ENCODE results near the gene MRPS15. TPM values are rescaled to one million over a fixed set of nuclear protein-coding genes. Genes with fewer than 3 reads are reported as not detected.
"Not testable (repeated sequence)": the region's sequence is repeated elsewhere in the genome, so short reads cannot be mapped to it uniquely, and the experiment has no call there.

MRPS15 gene
- total RNA-seq (10 to 100 TPM; 30.2 to 84.0 (median 36.3) TPM), polyA plus RNA-seq (10 to 100 TPM; 86.2 to 86.5 TPM), total RNA-seq (29.2 reads per million, percentile 59 among the genes with 10 or more reads in this experiment)

DNA sequence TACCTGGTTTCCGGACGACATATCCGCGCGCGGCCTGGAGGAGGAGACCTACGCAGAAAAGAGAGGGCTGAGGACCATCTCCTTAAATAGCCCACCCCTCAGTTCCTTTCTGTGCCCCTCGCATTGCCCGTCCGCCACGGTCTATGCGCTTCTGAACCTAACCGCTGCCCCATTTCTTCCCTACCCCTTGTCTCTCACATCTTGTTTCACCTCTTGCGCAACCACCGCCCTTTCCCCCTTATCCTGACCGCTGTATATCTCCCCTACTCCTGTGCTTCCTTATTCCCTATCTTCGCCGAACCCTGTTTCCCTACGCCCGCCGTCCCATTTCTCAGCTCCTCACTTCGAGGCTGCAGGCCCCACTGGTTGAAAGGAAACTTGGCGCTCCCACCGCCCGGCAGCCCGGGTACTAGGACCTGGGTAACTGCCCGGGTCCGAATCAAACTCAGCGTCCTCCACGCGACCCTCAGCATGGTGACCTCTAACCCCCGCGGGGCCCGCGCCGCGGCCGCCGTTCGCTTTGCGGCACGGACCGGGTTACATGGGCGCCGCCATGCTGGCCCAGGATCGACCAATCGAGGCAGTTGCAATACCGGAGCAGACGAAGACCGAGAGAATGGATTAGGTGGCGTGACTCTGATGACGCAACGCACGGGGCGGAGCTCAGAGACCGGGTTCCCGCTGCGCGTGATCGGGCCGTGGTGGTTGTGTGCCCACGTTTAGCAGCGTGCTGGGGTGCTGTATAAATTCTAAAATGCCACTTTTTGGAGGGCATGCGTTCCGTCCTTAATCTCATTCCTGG is at the start of gene MRPS15:
Gene MRPS15 (minus strand): TSS at position 582 of the 802 bp plus-strand sequence. CDS start 109 bp downstream, at position 473.
- no peaks in the 10 kb centered on the region for H3K9me3 Mint-ChIP-seq
- Histone ChIP-seq H3K36me3 (ENCODE audit: control insufficient read depth in 2 of 3, insufficient read depth in 3 of 3, low read length in 3 of 3) (peaks cover 7 to 38% (median 12%) of the 10 kb centered on the region in 3 experiments), H3K27ac (ENCODE audit: low read depth, low read length) (peak within 1 kb of the TSS; percentile 91), H3K4me3 (ENCODE audit: low read length) (peak within 1 kb of the TSS; percentile 85), H3K9me3 (ENCODE audit: control insufficient read depth in 2 of 3, low read length in 3 of 3) (no peaks in the 10 kb centered on the region), H3K4me1 (ENCODE audit: control insufficient read depth in 2 of 2, insufficient read depth in 2 of 2, low read length in 2 of 2) (peaks cover 7 to 13% of the 10 kb centered on the region in 2 donors), H3K27me3 (ENCODE audit: control insufficient read depth in 2 of 2, insufficient read depth in 2 of 2, low read length in 2 of 2) (no peaks in the 10 kb centered on the region)
- H3K36me3 Mint-ChIP-seq: peaks cover 5 to 23% (median 17%) of the 10 kb centered on the region in 5 donors
- ChIA-PET CTCF (interaction anchor here (0.6 kb wide), 1 partner anchor 1004 kb away, joined by 3 read pairs; no protein-coding TSS in a partner anchor), POLR2A (interaction anchor here (0.5 to 2.9 kb wide), 11 partner anchors 10 to 1479 kb away, joined by 3 to 28 read pairs (median 5); partner anchors contain the start of genes LSM10, OSCP1, SFPQ and SH3D21)
- no peaks in the 10 kb centered on the region for H3K27me3 Mint-ChIP-seq
- peak within 1 kb of the TSS; percentile 86 to 100 (median 97) for H3K4me3 Mint-ChIP-seq
- intact Hi-C loops (cut with micrococcal nuclease): loop anchor here (1.0 to 10.0 kb wide), 11 partner anchors 14 to 1228 kb away; partner anchors contain the start of genes OSCP1 (in 2 of the 2), TRAPPC3 (in 2 of the 2), ADPRS (in 1 of the 2) and AGO3 (in 1 of the 2)
- H3K4me1 Mint-ChIP-seq: peaks cover 18 to 54% (median 43%) of the 10 kb centered on the region in 7 donors
- peak within 1 kb of the TSS; percentile 90 to 99 (median 98) for H3K27ac Mint-ChIP-seq
- DNase-seq (peak; percentile 85 to 95 (median 93)), ATAC-seq (peak; percentile 99)

DNA sequence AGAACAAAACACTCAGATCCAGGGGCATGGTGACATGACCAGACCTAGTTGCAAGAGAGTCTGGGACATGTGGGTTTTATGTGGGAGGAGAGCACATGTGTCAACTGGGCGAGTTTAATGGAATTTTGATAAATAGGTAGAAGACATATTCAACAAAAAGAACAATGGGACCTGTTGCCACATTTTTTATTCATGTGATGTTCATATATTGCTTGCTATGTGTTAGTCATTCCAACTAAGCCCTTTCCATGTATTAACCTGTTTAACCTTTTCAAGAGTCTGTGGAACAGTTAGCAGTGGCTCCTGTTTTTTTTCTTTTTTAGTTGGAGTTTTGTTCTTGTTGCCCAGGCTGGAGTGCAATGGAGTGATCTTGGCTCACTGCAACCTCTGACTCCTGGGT is 48.7 kb upstream of the MRPS15 start:
- intact Hi-C loops (cut with micrococcal nuclease): no loop called here
- ATAC-seq (no peak), DNase-seq (no peak)
- Mint-ChIP-seq H3K27me3 (peaks cover 0 to 8% (median 0%) of the 10 kb centered on the region in 5 donors), H3K27ac (peak overlapping the region in 1 of 9 donors; percentile 54), H3K9me3 (no peaks in the 10 kb centered on the region), H3K4me3 (no peak overlapping the region), H3K36me3 (no peaks in the 10 kb centered on the region), H3K4me1 (peaks cover 0 to 4% (median 0%) of the 10 kb centered on the region in 7 donors)
- no peak overlapping the region for H3K4me3 ChIP-seq (ENCODE audit: low read length)
- no peaks in the 10 kb centered on the region for H3K36me3 ChIP-seq (ENCODE audit: control insufficient read depth in 2 of 3, insufficient read depth in 3 of 3, low read length in 3 of 3)
- no peaks in the 10 kb centered on the region for H3K9me3 ChIP-seq (ENCODE audit: control insufficient read depth in 2 of 3, low read length in 3 of 3)
- POLR2A ChIA-PET: no interaction called here
- CTCF ChIA-PET: no interaction called here
- H3K4me1 ChIP-seq (ENCODE audit: control insufficient read depth in 2 of 2, insufficient read depth in 2 of 2, low read length in 2 of 2): no peaks in the 10 kb centered on the region
- H3K27ac ChIP-seq (ENCODE audit: low read depth, low read length): no peak overlapping the region
- no peaks in the 10 kb centered on the region for H3K27me3 ChIP-seq (ENCODE audit: control insufficient read depth in 2 of 2, insufficient read depth in 2 of 2, low read length in 2 of 2)

DNA sequence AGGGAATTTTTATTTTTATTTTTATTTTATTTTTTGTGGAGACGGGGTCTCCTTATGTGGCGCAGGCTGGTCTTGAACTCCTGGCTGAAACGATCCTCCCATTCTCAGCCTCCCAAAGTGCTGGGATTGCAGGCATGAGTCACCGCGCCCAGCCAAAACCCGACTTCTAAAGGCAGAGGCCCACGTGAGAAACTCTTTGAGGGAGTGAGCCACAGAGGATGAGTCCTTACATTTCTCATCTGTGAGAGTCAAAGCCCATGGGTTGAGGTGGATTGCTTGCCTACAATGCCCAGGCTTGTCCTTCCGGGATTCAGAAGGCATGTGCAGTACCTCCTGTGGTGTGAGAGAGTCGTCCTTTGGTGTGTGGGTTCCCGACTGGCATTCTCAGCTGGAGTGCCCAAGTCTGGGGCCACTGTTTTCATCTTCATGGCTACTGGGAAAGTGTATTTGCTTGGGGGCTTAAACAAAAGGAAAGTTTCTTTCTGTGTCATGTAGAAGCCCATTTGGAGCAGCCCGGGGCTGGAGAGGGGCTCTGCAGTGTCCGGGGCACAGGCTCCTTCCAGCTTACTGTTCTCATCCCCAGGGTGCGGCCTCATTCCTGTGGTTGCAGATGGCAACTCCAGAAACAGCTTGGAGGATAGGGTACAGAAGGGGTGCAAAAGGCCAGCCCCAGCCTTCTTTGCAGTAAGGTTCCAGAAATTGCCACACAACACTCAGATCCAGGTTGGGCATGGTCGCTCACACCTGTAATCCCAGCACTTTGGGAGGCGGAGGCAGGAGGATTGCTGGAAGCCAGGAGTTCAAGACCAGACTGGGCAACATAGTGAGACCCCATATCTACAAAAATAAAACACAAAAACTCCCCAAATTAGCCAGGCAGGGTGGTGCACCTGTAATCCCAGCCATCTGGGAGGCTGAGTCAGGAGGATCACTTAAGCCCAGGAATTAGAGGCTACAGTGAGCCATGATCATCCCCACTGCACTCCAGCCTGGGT is 47.9 kb upstream of the MRPS15 start:
- H3K27me3 ChIP-seq (ENCODE audit: control insufficient read depth in 2 of 2, insufficient read depth in 2 of 2, low read length in 2 of 2): no peaks in the 10 kb centered on the region
- Mint-ChIP-seq H3K27ac (peak overlapping the region in 1 of 9 donors; percentile 54), H3K4me3 (no peak overlapping the region), H3K36me3 (no peaks in the 10 kb centered on the region), H3K4me1 (peaks cover 0 to 4% (median 0%) of the 10 kb centered on the region in 7 donors), H3K9me3 (no peaks in the 10 kb centered on the region), H3K27me3 (peaks cover 4 to 13% (median 6%) of the 10 kb centered on the region in 5 donors)
- no peaks in the 10 kb centered on the region for H3K36me3 ChIP-seq (ENCODE audit: control insufficient read depth in 2 of 3, insufficient read depth in 3 of 3, low read length in 3 of 3)
- no peak for DNase-seq
- H3K27ac ChIP-seq (ENCODE audit: low read depth, low read length): no peak overlapping the region
- no peak overlapping the region for H3K4me3 ChIP-seq (ENCODE audit: low read length)
- intact Hi-C loops (cut with micrococcal nuclease): no loop called here
- no peaks in the 10 kb centered on the region for H3K4me1 ChIP-seq (ENCODE audit: control insufficient read depth in 2 of 2, insufficient read depth in 2 of 2, low read length in 2 of 2)
- CTCF ChIA-PET: interaction anchor here (0.7 kb wide), 1 partner anchor 1826 kb away, joined by 3 read pairs; no protein-coding TSS in a partner anchor
- no peak for ATAC-seq
- no peaks in the 10 kb centered on the region for H3K9me3 ChIP-seq (ENCODE audit: control insufficient read depth in 2 of 3, low read length in 3 of 3)
- POLR2A ChIA-PET: no interaction called here

DNA sequence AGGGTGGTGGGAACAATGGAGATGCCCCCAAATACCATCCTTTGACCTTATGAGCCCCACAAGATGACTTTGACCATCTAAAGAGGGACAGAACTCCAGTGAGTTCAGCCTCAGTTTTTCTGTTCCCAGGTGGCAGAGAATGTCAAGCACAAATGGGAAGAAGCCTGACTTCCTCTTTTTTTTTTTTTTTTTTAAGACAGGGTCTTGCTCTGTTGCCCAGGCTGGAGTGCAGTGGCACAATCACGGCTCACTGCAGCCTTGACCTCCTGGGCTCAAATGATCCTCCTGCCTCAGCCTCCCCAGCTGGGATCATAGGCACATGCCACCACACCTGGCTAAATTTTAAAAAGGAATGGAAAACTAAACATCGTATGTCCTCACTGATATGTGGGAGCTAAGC is 47.0 kb upstream of the MRPS15 start:
- ATAC-seq; H3K4me3 Mint-ChIP-seq; H3K27ac ChIP-seq (ENCODE audit: low read depth, low read length); H3K27me3 ChIP-seq (ENCODE audit: control insufficient read depth in 2 of 2, insufficient read depth in 2 of 2, low read length in 2 of 2); H3K4me3 ChIP-seq (ENCODE audit: low read length); H3K27ac Mint-ChIP-seq; H3K9me3 ChIP-seq (ENCODE audit: control insufficient read depth in 2 of 3, low read length in 3 of 3); DNase-seq; H3K4me1 Mint-ChIP-seq; H3K9me3 Mint-ChIP-seq; H3K36me3 Mint-ChIP-seq; intact Hi-C loops (cut with micrococcal nuclease); H3K4me1 ChIP-seq (ENCODE audit: control insufficient read depth in 2 of 2, insufficient read depth in 2 of 2, low read length in 2 of 2); POLR2A ChIA-PET; H3K36me3 ChIP-seq (ENCODE audit: control insufficient read depth in 2 of 3, insufficient read depth in 3 of 3, low read length in 3 of 3): not testable (repeated sequence)
- H3K27me3 Mint-ChIP-seq: peaks cover 6 to 21% (median 11%) of the 10 kb centered on the region in 5 donors
- CTCF ChIA-PET: interaction anchor here (0.7 kb wide), 1 partner anchor 1827 kb away, joined by 3 read pairs; no protein-coding TSS in a partner anchor

GRCh38 chr1:36510418-36510817 is 46.2 kb upstream of the MRPS15 start:
- CTCF ChIA-PET: no interaction called here
- no peaks in the 10 kb centered on the region for H3K36me3 ChIP-seq (ENCODE audit: control insufficient read depth in 2 of 3, insufficient read depth in 3 of 3, low read length in 3 of 3)
- no peak for ATAC-seq

DNA sequence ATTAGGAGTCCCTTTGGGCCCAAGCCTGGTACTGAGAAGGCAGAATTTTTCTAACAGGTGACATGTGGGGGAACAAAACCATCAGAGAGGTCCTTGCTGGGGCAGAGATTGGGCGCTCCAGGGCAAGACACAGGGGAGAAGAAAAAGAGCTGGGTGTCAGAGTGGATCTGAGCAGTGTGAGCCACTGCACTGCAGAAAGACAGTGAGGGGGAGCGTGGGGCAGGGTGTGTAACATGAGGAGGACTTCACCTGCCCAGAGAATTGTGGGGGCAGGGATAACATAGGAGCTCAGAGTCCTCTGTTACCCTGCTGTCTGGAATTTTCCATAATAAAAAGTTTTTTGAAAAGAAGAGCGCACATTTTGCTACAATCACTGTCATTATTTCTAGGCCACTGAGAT is 44.1 kb upstream of the MRPS15 start:
- no peak overlapping the region for H3K27ac ChIP-seq (ENCODE audit: low read depth, low read length)
- Mint-ChIP-seq H3K36me3 (no peaks in the 10 kb centered on the region), H3K4me1 (no peaks in the 10 kb centered on the region), H3K4me3 (no peak overlapping the region), H3K9me3 (no peaks in the 10 kb centered on the region), H3K27ac (no peak overlapping the region), H3K27me3 (peaks cover 6 to 22% (median 12%) of the 10 kb centered on the region in 5 donors)
- intact Hi-C loops (cut with micrococcal nuclease): no loop called here
- ChIA-PET CTCF (no interaction called here), POLR2A (no interaction called here)
- no peaks in the 10 kb centered on the region for H3K4me1 ChIP-seq (ENCODE audit: control insufficient read depth in 2 of 2, insufficient read depth in 2 of 2, low read length in 2 of 2)
- H3K9me3 ChIP-seq (ENCODE audit: control insufficient read depth in 2 of 3, low read length in 3 of 3): no peaks in the 10 kb centered on the region
- DNase-seq (no peak), ATAC-seq (no peak)
- no peaks in the 10 kb centered on the region for H3K27me3 ChIP-seq (ENCODE audit: control insufficient read depth in 2 of 2, insufficient read depth in 2 of 2, low read length in 2 of 2)
- no peaks in the 10 kb centered on the region for H3K36me3 ChIP-seq (ENCODE audit: control insufficient read depth in 2 of 3, insufficient read depth in 3 of 3, low read length in 3 of 3)
- no peak overlapping the region for H3K4me3 ChIP-seq (ENCODE audit: low read length)

More at GRCh38 chr1:36510418-36510817, 46.2 kb upstream of the MRPS15 start:
- H3K27ac Mint-ChIP-seq: no peak overlapping the region
- no peaks in the 10 kb centered on the region for H3K4me1 ChIP-seq (ENCODE audit: control insufficient read depth in 2 of 2, insufficient read depth in 2 of 2, low read length in 2 of 2)
- no peak overlapping the region for H3K4me3 ChIP-seq (ENCODE audit: low read length)
- no peaks in the 10 kb centered on the region for H3K36me3 Mint-ChIP-seq
- no peak overlapping the region for H3K27ac ChIP-seq (ENCODE audit: low read depth, low read length)
- POLR2A ChIA-PET: no interaction called here
- no peak overlapping the region for H3K4me3 Mint-ChIP-seq
- peaks cover 6 to 21% (median 12%) of the 10 kb centered on the region in 5 donors for H3K27me3 Mint-ChIP-seq
- peaks cover 0 to 4% (median 0%) of the 10 kb centered on the region in 7 donors for H3K4me1 Mint-ChIP-seq
- no peak for DNase-seq
- H3K9me3 Mint-ChIP-seq: no peaks in the 10 kb centered on the region
- intact Hi-C loops (cut with micrococcal nuclease): no loop called here
- no peaks in the 10 kb centered on the region for H3K9me3 ChIP-seq (ENCODE audit: control insufficient read depth in 2 of 3, low read length in 3 of 3)
- no peaks in the 10 kb centered on the region for H3K27me3 ChIP-seq (ENCODE audit: control insufficient read depth in 2 of 2, insufficient read depth in 2 of 2, low read length in 2 of 2)

Data from naive thymus-derived CD4-positive, alpha-beta T cell (primary cell).